DMS153 treated with DMSO at 0.1 percent for 48 hours (cell line): ENCODE results near the gene KIF18B.
"Not testable (repeated sequence)": the region's sequence is repeated elsewhere in the genome, so short reads cannot be mapped to it uniquely, and the experiment has no call there.

Experiments
- DNase-seq: peaks from one replicate; lab custom pipeline; 2025; ENCODE audit not compliant: unreplicated experiment; lab: John Stamatoyannopoulos, UW

KIF18B gene

DNA sequence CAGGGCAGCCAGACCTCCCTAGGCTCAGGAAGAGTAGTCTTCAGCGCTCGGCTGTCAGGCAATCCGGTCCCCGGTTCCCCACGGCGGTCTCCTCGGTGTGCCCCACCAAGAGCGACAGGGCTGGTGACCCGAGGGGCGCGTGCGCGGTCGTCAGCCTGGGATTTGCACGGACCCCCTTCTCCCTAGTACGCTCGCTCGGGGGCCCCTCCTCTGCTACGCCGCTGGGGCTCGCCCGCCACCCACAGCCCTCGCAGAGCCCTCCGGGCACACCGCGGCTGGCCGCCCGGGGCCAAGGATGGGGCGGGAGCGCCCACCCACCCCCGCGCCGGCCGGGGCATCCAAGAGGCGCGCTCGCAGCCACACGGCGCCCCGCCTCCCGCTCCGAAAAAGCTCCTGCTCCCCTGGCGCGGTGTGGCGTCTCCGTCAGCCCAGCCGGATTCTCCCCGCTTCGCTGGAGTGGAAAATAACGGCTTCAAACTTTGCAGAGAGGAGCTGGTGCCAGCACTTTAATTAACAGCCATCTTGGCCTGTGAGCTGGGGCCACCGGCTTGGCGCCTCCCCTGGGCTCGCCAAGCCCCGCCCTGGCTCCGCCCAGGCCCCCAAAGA lies 22.7 kb upstream of the KIF18B start:
- no peak for DNase-seq

DNA sequence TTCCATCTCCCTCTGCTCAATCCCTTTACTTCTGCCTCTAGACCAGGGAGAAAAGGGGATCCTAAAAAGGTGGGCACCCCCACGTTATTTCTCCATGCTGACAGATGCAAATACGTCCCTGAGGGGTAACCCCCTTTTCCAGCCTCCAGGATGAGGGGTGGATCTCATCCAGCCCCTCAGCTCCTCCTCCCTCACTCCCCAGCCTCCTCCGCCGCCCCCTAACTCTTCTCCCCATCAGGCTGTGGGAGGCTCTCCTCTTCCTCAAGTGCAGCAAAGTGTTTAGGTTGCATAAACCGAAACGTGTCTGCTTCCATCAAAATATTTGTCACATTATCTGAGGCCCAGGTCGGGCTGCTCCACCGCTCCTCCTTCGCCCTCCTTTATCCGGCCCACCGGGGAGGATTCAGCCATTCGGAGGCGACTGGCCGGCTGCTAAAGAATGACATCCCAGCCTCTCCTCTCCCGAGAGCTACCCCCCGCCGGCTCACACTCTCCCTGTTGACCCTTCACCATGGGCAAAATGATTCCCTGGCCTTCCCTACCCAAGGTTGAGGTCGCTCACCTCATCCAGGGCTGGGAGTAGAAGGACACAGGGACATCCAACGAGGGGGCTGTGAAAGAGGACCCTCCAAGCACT lies 21.7 kb upstream of the KIF18B start:
- DNase-seq: no peak

DNA sequence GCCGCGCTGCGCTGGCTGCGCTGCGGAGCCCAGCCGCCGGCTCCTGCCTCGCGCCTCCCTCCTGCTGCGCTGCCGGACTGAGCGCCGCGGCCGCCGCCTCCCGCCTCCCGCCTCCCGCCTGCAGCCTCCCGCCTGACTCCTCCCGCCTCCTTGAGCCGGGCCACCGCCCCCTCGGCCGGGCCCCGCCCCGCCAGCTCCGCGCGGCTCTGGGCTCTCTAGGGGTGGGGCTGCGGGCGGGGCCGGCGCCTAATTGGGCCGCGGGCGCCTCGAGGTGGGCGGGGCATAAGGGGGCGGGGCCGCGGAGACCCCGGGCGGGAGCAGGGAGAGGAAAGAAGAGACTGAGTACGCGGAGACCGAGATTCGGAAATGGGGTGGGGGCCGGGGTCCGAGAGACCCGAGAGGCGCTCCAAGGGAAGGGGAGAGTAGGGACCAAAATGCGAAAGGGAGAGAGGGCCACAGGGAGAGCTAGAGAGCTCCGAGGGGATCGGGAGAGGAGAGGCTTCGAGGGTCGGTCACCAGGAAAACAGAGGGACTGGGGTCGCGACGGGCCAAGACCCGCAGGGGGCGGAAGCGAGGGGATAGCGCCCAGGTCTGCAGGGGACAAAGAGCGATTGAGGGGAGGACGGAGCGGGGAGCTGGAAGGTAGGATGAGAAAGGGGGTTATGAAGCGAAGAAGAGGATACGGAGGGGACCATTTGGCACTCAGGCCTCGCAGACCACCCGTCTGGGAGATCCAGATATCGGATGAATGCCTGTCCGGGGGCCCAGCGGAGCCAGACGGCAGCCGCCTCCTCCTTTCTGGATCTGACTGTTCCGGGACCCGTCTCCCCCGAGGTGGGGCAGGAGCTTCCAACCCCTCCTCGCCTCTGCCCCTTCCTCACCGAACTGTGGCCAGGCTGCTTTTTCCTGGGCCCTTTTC lies 20.9 kb upstream of the KIF18B start, which contains the start of gene C1QL1:
C1QL1 (minus strand) TSS at position 79 of the 919 bp plus-strand sequence. CDS start 255 bp downstream, outside the sequence.
- peak; percentile 61 for DNase-seq

DNA sequence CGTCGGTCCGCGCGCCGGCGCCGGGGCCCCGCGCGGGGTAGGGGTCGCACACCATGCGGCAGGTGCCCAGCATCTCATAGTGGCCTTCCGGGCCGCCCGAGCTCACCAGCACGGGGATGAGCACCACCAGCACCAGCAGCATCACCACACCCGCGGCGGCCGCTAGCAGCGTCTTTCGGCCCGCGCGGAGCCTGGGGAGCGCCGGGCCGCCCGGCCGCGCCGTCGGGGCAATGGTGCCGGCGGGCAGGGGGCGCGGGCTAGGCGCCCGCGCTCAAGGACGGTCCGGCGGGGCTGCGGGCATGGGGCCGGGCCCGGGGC lies 20.3 kb upstream of the KIF18B start:
- no peak for DNase-seq

DNA sequence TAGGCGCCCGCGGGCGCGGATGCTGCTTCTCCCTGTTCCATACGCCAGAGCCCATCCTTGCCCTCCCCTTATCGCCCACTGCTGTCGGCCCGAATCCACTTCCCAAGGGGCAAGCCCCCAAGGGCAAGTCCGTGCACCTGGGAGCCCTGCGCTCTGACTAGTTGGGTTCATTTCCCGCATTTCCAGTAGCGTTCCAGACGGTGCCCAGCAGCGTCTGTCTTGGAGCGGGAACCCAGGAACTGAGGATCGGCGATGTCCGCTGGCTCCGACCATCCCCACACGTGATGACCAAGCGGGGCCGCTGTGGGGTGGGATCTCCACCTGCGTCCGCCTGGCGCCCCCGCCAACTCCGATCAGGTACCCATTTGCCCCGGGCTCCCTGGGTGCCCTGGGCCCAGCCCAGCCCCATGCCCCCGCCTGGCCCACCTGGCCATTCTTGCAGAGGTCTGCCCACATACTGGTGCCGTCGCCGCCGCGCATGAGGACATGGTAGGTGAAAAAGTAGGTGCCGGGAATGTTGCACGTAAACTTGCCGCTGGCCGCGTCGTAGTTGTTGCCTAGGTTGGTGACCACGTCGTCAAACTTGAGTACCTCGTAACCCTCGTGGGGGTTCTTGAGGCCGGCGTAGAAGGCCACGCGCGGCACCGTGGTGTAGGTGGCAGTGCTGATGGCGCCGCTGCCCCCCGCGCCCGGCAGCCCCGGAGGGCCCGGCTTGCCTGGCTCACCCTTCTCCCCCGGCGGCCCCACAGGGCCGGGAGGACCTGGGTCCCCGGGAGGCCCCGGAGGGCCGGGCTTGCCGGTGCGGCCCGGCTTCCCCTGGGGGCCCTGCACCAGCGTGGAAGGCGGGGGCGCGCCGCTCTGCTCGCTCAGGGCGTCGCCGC lies 19.7 kb upstream of the KIF18B start:
- no peak for DNase-seq

DNA sequence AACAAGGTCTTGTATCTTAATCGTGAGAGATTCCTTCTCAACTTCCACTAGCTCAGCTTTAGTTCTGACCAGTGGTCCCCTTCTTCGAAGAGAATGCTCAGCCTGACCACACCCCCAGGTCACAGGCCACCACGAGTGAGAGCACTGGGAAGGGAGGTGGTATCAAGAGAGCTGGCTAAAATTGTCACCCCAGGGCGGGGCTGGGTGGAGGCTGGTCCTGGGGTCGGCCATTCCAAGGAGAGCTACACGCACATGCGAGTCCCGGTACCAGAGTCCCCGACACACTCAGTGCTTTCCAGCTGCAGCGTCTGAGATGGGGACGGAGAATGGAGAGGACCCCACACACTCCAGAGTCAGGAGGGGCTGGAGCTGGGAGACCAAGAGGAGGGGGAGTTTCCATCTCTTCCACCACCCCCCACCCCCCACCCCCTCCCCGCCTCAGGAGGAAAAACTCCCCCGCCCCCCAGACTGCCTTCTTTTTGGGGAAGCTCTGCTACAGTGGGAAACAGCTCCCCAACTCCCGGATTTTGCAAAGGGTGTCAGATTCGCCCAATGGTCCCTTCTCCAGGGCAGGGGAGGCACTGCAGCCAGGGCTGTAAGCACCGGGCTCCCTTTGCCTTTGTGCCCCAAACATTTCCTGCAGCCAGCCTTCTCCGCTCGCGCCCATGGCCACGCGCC lies 18.9 kb upstream of the KIF18B start:
- no peak for DNase-seq

DNA sequence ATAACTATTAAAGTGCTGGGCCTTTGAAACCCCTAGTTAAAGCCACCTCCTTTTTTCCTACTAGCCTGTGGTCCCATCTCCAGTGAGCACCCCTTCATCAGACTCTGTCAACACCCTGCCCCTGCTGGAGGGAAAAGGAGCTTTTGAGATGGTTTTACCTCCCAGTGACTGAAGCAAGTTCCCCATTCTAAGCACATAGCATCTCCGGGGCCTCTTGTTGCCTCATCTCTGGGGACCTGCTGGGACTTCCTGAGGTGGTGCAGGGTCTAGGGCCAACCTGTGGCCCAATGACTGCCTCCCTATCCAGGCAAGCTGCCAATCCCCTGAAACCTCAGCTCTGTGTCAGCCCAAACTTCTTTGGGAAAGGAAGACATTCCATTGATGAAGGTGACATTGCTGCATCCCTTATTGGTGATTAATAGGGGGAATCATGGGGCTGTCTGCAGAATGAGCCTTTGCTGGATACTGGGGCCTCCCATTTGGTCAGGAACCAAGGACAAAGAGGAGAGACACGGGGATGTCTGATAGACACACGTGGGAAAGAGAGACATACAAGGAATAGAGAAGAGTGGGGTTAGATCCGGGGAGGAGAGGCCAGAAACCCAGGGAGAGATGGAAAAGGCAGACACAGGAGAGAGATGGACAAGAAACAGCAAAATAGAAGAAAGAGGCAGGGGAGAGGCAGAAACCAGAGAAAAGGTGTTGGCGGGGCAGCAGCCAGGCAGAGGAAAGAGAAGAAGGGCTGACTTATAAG lies 18.1 kb upstream of the KIF18B start:
- no peak for DNase-seq

DNA sequence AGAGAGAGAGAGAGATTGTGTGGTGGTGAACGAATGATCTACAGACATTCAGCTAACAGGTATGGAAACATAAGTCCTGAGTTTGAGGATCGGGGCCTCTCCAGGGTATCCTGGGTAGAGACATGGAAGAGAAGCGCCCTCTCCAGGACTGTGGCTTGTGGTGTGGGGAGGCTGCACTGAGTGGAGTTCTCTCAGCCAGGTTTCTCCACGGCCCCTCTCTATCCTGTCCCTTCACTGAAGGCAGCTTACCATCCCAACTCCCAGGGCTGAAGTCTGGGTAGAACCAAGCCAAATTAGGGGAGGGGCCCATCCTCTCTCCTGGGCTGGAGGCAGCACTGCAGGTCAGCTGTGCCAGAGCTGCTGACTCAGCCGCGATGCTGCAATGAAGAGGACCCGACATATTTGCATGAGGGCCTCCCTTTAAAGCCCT lies 14.4 kb upstream of the KIF18B start:
- DNase-seq: no peak

DNA sequence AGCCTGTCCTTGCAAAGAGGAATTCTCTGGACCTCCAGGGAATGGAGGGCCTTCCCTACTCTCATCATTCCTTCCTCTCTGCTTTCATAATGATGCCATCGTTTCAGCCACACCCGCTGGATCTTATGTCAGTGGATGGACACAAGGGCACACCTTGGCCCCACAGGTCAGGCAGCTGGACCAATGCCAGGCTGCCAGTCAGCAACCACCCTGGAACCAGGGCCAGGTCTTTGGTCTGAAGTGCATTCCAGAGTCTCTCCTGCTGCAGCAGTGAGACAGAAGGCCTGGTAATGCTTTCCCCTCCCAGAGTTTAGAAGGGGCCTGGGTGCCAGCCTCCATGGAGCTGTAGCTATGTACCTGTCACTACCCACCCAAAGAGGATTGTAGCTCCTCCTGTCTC lies 13.1 kb upstream of the KIF18B start:
- DNase-seq: no peak

DNA sequence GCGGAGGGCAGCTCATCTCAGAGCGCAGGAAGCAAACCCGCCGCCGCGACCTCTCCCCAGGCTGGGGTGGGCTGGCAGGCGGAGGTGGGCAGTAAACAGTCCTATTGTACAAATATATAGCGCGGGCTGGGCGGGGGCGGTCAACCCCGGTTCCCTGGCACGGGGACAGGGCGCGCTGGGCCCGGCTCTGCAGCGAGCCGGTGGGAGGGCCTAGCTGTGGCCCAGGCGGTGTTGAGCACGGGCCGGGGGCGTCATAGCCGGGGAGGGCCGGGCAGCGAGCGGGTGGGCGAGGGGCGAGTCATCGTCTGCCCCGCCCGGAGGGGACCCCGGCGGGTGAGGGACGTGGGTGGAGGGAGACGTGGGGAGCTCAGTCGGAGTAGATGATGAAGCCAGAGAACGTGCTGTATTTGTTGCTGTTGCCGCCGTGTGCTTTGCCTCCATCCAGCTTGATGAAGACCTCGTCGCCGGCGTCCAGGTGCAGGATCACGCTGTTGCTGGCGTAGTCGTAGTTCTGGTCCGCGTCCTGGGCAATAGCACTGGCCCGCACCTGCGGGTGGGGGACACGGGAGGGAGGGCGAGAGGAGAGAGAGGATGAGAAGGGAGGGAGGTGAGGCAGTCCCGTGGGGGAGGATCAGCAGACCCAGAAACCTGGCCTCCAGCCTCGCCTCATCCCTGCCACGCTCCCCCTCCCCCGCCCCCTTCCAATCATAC lies 12.4 kb upstream of the KIF18B start:
- DNase-seq: no peak

DNA sequence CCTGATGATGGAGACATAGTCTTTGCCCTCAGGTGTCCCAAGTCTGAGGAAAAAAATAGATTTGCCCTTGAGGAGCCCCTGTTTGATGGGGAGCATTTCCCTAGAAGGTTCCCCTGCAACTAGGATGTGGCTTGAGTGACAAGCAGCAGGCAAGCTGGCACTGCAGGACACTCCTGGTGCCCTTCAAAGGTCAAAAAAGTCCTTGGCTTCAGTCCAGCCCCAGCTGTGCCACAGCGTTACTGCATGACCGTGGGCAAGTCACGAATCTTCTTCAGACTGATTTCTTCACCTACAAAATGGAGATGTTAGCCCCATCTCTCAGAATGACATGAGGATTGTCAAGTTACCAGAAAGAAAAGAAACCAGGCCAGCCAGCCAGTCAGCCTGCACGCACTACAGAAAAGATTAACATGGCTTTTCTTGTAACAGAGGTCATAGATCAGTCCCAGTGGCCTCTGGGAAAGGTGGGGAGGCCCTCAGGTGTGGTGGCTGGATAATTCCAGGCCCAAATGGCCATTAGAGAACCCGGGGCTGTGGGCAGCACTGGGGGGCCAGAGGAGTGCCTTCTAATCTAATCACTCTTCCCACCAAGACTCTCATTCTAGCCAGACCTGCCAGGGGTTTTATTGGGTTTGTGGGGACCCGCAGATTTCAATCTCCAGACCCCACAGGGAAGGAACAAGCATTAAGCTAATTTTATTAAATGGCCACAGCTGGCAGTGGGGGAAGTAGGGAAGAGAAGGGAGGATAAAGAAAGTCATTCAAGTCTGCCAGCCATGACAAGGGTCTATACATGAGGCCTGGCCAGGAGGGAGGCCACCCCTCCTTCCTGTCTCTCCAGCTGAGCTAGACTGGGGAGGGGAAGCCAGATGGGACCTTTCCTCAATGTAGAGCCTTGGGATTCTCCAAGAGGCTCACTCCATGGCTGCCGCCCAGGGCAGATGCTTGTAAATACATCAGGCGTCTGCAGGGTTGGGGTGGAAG lies 9.7 kb upstream of the KIF18B start:
- DNase-seq: no peak

DNA sequence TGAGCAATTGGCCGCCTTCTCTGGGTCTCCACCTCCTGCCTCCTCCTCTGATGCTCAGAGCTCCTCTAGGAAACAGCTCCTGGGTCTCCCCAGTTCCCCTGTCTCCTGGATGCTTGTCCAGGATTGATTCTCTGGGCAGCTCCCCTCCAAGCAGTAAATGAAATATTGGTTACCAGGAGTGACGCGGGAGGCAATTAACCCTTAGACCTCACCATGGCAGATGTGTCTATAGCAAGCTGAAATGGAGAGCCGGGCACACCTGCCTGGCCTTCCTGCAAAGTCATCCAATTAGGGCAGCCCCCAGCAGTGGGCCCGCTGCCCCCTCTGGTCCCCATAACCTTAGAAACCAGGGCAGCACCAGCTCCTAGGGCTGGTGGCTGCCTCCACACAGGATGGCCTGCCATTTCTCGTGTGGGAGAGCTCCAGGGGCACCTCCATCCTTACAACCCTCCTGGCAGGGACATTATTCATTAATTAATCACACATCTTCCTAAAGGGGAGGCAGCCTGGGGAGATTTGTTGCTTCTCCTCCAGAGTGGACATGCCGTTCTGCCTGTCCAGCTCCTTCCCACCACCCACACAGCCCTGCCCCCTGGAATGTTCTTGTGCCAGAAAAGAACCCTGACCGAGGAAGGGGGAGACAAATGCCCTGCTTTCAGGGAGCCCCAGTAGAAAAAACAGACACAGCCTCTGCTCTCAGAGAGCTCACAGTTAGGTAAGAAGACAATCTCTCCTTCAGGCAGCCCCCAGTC lies 8.3 kb upstream of the KIF18B start:
- no peak for DNase-seq

DNA sequence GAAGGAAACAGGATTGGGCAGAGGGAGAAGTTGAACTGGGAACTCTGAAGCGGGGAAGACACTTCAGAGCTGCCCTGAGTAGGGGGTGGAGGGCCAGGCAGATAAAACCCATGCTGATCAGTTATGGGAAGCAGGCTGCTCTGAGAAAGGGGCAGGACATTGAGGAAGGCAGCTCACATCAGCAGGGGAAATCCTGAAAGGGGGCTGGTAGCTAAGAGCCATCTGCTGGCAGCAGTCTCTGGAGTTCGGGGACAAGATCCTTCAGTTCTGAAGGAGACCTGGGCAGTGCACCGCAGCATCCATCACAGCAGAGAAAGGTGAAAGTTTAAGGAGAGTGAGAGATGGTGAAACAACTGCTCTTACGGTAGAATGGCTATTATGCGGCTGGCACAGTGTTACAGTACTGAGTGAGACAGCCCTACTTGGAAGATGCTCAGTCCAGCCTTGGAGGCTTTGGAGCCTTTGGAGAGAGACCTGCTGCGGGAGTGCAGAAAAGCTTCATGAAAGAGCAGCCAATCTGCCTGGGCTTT lies 5.4 kb upstream of the KIF18B start:
- DNase-seq: no peak

DNA sequence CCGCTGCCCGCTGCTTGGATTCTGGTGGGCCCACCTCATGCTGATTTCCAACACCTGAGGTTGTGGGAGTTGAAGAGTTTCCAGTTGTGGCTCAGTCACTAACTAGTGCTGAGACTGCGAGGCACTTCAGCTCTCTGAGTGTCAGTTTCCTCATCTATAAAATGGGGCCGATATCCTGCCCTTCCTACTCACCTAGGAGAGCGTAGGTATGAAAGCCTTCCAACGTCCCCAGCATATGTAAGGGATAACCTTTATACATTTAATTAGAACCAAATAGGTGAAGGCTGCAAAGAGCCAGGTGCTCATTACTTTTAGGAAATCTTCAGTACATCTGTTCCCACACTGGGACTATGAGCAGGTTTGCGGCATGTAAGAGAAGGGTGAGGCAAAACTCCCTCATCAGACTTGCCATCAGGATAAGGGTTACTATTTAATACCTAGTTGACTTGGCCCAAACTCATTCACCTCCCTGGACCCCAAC lies 782 bp upstream of the KIF18B start:
- DNase-seq: no peak

DNA sequence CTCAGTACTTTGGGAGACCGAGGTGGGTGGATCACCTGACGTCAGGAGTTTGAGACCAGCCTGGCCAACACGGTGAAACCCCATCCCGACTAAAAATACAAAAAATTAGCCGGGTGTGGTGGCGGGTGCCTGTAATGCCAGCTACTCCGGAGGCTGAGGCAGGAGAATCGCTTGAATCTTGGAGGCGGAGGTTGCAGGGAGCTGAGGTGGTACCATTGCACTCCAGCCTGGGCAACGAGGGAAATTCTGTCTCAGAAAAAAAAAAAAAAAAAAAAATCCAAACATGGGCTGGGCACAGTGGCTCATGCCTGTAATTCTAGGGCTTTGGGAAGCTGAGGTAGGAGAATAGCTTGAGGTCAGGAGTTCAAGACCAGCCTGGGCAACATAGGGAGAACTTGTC lies 1.9 kb downstream of the KIF18B start:
- not testable (repeated sequence) for DNase-seq

DNA sequence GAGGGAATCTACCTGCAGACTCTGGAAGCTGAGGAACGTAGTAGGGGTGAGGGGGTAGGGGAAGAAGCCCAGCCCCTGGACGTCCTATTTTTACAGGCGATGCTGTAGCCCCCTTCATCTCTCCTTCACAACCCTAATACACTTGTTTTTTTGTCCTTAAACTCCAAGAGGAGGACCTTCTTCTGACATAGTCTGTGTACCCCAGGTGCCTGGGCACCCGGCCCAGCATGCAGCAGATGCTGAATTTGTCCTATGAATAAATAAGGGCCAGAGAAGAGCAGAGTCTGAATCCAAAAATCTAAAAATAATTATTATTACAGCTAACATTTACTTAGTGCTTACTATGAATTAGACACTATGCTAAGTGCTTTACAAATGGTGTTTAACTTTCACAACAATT lies 5.1 kb downstream of the KIF18B start:
- DNase-seq: no peak
